Anterior cingulate cortex (tissue), 58 donors: ENCODE results near the gene IFT20.

Source experiments
- DNase-seq, 58 donors: peaks; one replicate each; lab custom pipeline; 2025; lab: John Stamatoyannopoulos, UW

The IFT20 gene, protein sequence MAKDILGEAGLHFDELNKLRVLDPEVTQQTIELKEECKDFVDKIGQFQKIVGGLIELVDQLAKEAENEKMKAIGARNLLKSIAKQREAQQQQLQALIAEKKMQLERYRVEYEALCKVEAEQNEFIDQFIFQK

DNA sequence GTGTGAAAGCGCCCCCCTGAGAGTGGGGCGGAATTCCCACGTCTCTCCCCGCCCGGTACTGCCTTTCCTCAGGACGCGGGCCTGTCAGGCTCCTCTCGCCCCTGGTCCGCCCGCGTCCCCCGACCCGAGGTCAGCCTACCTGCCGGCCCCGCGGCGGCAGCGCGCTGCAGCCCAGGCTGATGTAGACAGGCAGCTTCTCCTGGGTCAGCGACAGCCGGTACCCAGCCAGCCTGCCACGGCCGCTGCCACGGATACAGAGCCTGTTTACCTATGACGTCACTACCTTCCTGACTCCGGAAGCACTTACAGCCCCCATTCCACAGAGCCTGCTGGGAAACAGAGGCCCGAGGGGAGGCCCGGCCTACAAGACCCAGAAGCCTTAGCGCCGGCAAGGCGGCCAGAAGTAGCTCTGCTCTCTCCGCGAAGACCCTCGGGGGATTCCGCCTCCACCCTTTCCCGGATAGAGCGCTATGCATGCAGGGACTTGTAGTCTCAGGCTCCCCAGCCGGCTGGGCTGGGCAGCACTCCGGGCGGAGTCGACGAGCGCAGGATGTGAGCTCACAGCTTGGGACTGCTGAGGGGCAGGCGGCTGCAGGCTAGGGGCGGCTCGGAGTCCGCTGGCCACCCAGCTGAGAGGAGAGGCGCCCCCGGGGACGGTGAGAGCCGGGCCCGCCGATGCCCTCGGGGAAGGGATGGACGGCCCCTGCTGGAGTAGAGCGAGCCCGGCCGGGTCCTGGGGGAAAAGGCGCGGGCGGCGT, at the start of gene IFT20, which contains the start of gene TNFAIP1:
Gene IFT20, minus strand, starts transcription at position 272 of the 758 bp plus-strand sequence. CDS start 3,487 bp downstream, outside the sequence.
Gene TNFAIP1, plus strand, starts transcription at position 561 of the 758 bp plus-strand sequence. CDS start 3,761 bp downstream, outside the sequence.
- DNase-seq, result peak; percentile 91 to 100 (median 99)

DNA sequence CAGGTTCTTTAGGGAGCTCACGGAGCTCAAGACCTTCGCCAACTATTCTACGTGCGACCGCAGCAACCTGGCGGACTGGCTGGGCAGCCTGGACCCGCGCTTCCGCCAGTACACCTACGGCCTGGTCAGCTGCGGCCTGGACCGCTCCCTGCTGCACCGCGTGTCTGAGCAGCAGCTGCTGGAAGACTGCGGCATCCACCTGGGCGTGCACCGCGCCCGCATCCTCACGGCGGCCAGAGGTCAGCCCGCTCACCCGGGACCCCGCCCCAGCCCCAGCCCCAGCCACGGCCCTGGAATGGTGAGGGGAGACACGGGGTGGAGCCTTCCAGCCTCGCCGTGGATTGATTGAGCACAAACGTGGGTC, 49.7 kb upstream of the IFT20 start:
- DNase-seq, result no peak

DNA sequence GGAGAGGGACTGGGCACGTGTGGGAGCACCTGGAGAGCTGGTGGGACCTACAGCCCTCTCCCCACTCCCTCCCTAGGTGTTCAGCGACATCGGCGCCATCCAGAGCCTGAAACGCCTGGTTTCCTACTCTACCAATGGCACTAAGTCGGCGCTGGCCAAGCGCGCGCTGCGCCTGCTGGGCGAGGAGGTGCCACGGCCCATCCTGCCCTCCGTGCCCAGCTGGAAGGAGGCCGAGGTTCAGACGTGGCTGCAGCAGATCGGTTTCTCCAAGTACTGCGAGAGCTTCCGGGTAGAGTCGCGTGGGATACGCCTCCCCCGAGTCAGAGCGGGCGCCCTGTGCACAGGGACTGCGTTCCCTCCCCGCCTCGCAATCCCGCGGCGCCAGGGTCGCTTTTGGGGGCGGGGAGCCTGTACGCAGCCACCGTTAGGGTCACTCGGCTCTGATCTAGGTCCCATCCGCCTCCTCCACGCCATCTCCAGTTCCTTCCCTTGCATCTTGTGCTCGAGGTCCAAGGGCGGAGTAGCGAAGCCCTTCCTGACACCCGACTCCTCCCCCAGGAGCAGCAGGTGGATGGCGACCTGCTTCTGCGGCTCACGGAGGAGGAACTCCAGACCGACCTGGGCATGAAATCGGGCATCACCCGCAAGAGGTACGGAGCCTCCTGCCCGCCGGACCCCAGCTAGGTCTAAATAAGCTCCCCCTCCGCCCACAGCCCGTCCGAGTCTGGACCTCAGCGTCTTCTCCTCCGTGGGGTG, 49.2 kb upstream of the IFT20 start:
- peak in 4 of 58 donors; percentile 11 to 30 (median 20) for DNase-seq

DNA sequence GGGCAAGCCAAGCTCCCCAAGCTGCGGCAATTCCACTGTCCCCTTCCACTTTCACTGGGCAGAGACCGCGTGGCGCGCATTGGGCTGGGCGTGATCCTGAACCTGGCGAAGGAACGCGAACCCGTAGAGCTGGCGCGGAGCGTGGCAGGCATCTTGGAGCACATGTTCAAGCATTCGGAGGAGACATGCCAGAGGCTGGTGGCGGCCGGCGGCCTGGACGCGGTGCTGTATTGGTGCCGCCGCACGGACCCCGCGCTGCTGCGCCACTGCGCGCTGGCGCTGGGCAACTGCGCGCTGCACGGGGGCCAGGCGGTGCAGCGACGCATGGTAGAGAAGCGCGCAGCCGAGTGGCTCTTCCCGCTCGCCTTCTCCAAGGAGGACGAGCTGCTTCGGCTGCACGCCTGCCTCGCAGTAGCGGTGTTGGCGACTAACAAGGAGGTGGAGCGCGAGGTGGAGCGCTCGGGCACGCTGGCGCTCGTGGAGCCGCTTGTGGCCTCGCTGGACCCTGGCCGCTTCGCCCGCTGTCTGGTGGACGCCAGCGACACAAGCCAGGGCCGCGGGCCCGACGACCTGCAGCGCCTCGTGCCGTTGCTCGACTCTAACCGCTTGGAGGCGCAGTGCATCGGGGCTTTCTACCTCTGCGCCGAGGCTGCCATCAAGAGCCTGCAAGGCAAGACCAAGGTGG, 46.0 kb upstream of the IFT20 start:
- peak in 12 of 58 donors; percentile 9 to 67 (median 48) for DNase-seq

DNA sequence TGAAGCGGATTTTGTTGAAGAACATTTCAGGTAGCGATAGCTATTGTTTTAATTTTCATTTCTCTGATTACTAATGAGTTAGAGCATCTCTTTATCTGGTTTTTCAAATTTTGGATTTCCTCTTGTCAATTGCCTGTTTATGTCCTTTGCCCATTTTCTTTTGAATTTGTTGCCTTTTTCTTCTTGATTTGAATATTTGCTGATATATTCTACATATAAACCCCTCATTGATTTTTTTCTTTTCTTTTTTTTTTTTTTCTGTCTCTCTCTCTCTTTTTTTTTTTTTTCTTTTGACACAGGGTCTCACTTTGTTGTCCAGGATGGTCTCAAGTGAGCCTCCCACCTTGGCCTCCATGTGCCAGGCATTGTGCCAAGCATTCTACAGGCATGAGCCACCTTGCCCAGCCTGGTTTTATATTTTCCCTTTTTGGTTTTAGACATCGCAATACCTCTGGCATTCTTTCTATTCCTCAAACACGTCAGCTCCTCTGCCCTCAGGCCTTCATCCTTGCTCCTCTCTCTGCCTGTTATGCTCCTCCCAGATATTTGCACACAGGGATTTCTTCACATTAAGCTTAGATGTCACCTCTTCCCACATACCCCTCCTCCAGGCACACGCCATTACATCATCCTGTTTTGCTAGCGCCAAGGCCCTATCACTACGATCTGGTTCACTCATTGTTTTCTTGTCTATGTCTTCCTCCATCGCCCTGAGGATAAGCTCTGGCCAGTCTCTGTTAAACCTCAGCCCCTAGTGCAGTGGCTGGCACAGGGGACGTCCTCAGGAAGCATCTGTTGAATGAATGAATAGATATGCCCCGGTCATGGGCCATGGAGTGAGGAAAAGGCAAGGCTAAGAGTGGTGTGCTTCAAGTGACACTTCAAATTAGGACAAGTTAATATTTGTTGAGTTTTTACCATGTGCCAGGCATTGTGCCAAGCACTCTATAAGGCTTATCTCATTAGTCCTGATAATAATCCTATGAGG, 44.8 kb upstream of the IFT20 start:
- no peak for DNase-seq

DNA sequence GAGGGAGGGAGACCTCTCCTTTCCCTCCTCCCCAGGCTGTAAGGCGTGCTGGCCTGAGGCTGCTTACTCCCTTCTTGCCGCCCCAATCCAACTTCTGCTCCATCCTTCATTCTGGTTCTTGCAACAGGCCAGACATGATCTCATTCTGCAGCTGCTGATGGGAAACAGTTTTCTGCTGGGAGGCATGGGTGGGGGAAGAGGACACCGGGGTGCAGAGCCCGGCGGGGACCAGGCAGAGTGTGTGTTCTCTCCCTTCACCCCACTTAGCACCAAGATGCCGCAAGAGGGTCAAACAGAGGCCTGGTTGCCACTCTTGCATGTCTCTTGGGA, 37.6 kb upstream of the IFT20 start:
- DNase-seq, result peak in 2 of 58 donors; percentile 23 to 60

DNA sequence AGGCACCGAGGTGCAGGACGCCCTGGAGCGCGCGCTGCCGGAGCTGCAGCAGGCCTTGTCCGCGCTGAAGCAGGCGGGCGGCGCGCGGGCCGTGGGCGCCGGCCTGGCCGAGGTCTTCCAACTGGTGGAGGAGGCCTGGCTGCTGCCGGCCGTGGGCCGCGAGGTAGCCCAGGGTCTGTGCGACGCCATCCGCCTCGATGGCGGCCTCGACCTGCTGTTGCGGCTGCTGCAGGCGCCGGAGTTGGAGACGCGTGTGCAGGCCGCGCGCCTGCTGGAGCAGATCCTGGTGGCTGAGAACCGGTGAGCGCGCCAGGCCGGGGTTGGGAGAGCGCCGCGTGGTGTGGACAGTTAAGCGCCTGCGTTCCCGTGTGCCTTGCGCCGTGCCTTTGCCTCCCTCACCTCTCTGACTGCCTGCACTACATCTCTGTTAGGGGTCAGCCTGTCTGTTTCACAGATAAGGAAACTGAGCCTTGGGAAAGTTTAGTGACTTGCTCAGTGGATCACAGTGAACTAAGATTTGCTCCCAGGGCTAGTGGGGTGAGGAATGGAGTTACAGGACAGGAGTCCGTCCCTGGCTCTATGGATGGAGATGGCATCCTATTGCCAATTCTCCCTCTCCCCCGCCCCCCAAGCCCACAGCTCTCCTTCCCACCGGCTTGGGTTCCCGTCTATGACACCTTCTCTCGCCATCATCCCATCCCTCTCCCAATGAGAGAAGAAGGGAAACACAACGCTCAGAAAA, 37.1 kb upstream of the IFT20 start:
- DNase-seq, result peak in 14 of 58 donors; percentile 19 to 58 (median 46)

DNA sequence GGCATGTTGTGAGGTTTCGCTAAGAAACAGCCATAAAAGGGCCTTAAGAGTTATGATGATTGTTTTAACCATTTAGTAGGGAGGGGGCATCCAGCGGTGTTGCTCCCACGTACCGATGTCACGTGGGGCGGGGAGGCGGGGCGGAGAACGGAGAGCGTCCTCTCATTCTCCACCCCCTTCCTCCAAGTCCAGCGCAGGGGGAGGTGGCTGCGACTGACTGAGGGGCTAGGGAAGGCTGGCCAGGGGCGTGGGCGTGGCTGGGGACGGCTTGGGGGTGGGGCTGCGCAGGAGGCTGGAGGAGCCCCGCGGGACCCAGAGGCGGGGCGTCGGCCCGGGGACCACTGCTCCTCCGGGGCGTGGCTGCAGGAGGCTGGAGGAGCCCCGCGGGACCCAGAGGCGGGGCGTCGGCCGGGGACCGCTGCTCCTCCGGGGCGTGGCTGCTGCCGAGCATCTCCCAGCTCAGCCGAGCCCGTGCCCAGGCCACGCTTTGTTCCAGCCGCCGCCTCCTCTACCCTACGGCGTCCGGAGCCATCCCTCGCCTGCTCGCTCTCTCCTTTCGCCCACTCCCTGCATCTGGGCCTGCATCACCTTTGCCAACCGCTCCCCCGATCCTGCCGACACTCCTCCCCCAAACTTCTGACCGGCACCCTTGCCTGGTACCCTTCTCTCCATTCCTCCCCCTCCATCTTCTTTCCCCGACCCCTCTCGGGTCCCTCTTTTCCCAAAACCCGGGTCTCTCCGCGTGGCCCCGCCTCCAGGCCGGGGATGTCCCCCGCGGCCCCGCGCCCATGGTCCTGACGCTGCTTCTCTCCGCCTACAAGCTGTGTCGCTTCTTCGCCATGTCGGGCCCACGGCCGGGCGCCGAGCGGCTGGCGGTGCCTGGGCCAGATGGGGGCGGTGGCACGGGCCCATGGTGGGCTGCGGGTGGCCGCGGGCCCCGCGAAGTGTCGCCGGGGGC, 36.3 kb upstream of the IFT20 start, which contains the start of gene SARM1:
Gene SARM1, plus strand, starts transcription at position 450 of the 958 bp plus-strand sequence. Its CDS starts 339 bp downstream, at position 789.
- DNase-seq, result peak in 54 of 58 donors; percentile 32 to 86 (median 72)

DNA sequence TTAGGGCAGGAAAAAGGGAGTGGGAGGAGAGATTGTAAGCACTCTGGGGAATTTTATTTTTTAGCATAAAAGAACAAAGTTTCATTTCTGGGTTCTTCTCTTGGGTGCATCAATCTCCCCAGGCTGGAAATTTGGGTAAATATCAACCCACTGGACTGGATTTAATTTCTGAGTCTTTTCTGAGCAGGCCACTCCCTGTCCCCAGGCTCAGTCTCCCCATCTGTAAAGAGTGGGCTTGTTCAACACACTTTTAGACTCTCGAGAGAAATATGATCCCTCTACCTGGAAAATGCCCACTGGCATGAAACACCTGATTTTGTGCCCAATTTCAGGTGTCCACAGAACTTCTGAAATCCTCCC, 35.5 kb upstream of the IFT20 start:
- no peak for DNase-seq

DNA sequence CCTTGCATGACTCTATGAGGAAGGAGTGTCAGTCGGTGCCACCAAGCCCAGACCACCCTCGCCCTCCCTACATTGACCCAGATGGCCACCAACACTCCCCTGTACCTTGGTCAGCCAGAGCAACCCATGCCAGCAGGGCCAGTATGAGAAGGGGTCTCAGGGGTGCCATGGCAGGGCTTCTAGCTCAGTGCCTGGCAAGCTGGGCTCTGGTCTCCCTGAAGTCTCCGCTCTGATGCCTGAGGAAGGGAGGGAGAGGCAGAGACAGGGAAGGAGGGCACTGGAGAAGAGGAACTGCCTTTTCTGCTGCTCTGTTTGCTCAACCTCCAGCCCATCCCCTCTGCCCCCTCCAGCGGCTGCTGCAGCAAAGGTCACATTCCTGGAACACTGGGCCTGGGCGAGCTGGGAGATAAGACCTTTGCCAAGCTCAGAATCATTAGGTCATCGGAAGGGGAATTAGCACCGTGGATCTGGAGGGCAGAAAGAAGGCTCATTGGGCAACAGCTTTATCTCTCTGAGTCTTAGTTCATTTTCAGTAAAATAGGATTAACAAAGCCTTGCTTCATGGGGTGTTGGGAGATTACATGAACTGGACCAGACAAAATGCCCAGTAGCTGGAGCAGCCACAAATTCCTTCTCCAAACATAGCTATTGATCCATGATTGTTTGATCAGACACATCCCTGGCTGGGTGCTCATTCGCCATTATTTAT, 34.9 kb upstream of the IFT20 start, which contains the start of gene VTN:
Gene VTN, minus strand, starts transcription at position 273 of the 709 bp plus-strand sequence. Its CDS starts 104 bp downstream, at position 169.
- DNase-seq, result no peak

DNA sequence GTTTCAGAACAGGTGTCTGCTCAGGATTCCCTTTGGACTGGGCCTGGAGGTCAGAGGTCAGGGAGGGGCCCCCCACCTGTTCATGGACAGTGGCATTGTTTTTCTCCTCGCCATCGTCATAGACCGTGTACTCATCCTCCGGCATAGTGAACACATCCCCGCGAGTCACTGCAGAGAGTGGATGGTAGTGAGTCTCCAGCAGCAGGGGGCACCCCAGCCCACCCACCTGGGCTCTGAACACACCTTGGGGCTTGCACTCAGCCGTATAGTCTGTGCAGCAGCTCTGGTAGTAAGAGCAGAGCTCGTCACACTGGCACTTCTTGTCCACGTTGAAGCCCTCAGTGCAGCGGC, 34.4 kb upstream of the IFT20 start:
- DNase-seq, result no peak

DNA sequence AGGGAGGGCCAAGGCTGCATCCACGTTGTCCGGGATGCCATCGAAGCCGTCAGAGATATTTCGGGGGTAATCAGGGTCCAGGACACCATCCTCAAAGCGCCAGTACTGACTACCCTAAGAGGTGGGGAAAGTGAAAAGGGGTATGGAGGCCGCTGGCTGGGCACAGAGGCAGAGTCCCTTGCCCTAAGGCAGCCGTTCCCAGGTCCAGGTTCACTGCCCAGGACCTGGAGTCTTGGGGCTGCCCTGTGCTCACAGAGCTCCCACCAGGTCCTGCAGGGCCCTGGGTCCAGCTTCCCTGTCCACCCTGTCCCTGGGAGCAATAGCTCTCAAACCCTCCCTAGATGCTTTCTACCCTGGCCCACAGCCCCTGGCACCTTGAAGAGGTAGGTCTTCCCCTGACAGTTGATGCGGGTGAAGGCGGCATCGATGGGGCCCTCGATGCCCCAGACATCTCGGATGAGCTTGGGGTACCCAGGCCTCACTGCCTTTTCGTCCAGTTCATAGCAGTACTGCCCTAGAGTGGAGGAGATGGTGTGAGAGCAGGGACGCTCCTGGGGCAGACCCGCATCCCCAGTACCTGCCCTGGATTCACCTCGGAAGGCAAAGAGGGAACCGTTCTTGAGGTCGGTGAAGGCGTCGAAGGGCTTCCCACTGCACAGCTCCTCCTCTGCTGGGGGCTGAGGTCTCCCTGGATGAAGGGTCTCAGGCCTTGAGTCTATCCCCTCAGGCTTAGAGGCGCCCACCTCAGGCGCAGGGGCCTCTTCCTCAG, 33.8 kb upstream of the IFT20 start:
- no peak for DNase-seq

DNA sequence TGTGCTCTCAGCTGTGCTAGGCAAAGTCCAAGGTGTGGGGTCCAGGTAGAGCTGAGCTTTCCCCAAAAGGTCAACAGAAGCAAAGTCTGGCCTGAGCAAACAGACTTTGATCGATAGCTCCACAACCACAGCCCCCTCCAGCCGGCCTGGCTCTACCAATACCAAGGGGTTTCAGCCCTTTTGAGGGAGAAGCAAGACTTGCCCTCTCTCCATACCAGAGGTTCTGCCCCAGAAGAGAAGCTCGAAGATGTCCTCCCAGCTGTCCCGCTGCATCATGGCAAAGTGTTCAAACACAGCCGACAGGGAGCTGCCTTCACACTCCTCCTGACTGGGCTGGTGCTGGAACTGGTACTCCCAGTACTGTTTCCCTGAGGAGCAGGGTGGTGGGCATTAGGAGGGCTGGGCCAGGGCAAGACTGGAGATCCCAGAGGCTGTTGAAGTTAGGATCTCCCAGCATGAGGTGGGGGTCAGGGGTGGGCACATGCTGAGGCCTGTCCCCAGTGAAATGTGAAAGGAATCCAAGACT, 33.1 kb upstream of the IFT20 start:
- DNase-seq, result no peak

DNA sequence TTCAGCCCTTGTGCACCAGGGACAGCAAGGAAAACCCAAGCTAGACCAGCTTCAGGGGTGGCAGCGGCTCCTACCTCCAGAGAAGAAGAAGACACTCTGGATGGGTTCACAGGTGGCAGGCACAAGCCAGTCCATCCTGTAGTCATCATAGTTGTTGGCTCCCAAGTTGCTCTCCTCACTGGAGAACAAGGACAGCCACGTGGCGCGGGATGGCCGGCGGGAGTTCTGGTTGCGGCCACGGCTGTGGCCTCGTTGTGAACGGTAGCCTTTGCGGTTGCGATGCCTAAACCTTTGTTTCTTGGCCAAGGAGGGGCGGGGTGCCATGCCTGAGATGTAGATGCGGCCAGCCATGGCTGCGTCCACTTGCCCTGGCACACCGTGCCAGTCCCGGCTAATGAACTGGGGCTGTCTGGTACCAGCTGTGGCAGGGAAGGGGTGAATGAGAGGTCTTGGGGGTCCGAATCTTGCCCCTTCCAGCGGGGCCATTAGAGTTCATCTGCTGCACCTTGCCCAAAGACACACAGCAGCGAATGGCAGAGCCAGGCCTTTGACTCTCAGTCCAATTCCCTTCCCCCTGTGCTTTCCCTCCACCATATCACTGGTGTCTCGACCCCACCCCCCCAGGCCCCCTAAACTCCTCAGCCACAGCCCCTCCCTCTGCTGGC, 32.5 kb upstream of the IFT20 start:
- no peak for DNase-seq

DNA sequence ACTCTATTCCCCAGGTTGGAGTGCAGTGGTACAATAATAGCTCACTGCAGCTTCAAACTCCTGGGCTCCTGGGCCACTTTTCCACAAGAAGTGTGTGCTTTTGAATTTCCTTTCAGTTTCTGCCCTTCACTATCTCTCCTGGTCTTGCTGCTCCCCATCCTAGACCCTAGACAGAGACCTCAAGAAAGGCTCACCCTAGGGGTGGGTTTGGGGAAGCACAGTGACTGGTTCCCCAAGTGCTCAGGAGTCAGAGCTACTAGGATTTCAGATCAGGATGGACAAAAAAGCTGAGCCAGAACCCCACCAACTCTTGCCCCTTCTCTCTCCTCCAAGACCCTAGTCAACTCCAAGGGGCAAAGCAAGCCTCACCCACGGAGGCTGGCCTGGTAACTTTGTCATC, 31.3 kb upstream of the IFT20 start:
- no peak for DNase-seq
